Duodenal mucosa (tissue), 2 donors: ENCODE data around the gene PGP.

Source experiments
- H3K27ac ChIP-seq: one replicate; pipeline ENCODE4 v1.7.0; 2013; ENCODE audit warnings: low read depth, low read length
- H3K27me3 ChIP-seq, 2 donors: one replicate each; pipeline ENCODE4 v1.7.0; 2013; ENCODE audit warnings: low read length in 2 of 2, control low read depth in 1 of 2; ENCODE audit not compliant: insufficient read depth in 2 of 2, control insufficient read depth in 1 of 2
- H3K36me3 ChIP-seq, 2 donors: one replicate each; pipeline ENCODE4 v1.7.0; 2013; ENCODE audit warnings: low read length in 2 of 2, control low read depth in 1 of 2; ENCODE audit not compliant: insufficient read depth in 2 of 2, control insufficient read depth in 1 of 2
- H3K4me1 ChIP-seq, 2 donors: one replicate each; pipeline ENCODE4 v1.7.0; 2013; ENCODE audit warnings: low read length in 2 of 2, control low read depth in 1 of 2; ENCODE audit not compliant: insufficient read depth in 2 of 2, control insufficient read depth in 1 of 2
- H3K4me3 ChIP-seq, 2 donors: one replicate each; pipeline ENCODE4 v1.7.0; 2013; ENCODE audit warnings: low read length in 2 of 2, low read depth in 1 of 2
- H3K9ac ChIP-seq, 2 donors: one replicate each; pipeline ENCODE4 v1.7.0; 2013; ENCODE audit warnings: low read length in 2 of 2, low read depth in 1 of 2
- H3K9me3 ChIP-seq, 2 donors: one replicate each; pipeline ENCODE4 v1.7.0; 2013; ENCODE audit warnings: low read length in 2 of 2, control low read depth in 1 of 2; ENCODE audit not compliant: control insufficient read depth in 1 of 2

PGP gene

GRCh38 chr16:2223221-2223941 is 8.7 kb upstream of the PGP start, which contains the start of gene E4F1:
Gene E4F1 (plus strand): TSS chr16:2223591. CDS start chr16:2223614, 23 bp downstream.
- H3K9ac ChIP-seq, result peak within 1 kb of the TSS; percentile 76 to 87

GRCh38 chr16:2216330-2216729 is 1.7 kb upstream of the PGP start:
- no peak overlapping the region for H3K27ac ChIP-seq
- H3K9ac ChIP-seq, result no peak overlapping the region
- H3K4me3 ChIP-seq, result no peak overlapping the region
- peaks cover 0 to 9% of the 10 kb centered on the region in 2 donors for H3K36me3 ChIP-seq
- no peaks in the 10 kb centered on the region for H3K27me3 ChIP-seq
- peaks cover 21% of the 10 kb centered on the region in 2 donors for H3K4me1 ChIP-seq
- H3K9me3 ChIP-seq, result no peaks in the 10 kb centered on the region

More at GRCh38 chr16:2223221-2223941, 8.7 kb upstream of the PGP start, which contains the start of gene E4F1:
- Histone ChIP-seq H3K27ac (peak within 1 kb of the TSS; percentile 85), H3K27me3 (no peaks in the 10 kb centered on the region), H3K9me3 (no peaks in the 10 kb centered on the region), H3K36me3 (peaks cover 0 to 2% of the 10 kb centered on the region in 2 donors), H3K4me3 (peak within 1 kb of the TSS; percentile 73 to 86), H3K4me1 (peaks cover 14 to 18% of the 10 kb centered on the region in 2 donors)

GRCh38 chr16:2213817-2214718 is 572 bp downstream of the PGP start:
- Histone ChIP-seq H3K9me3 (no peaks in the 10 kb centered on the region), H3K4me3 (peak overlapping the region; percentile 68 to 86), H3K27ac (peak overlapping the region; percentile 62), H3K9ac (peak overlapping the region; percentile 66 to 81), H3K27me3 (no peaks in the 10 kb centered on the region), H3K4me1 (peaks cover 21% of the 10 kb centered on the region in 2 donors), H3K36me3 (peaks cover under 1 to 17% of the 10 kb centered on the region in 2 donors)

- Histone ChIP-seq H3K4me1 (peaks cover 21% of the 10 kb centered on the region in 2 donors), H3K36me3 (peaks cover 14 to 30% of the 10 kb centered on the region in 2 donors), H3K9ac (peak overlapping the region; percentile 43 to 66), H3K27ac (no peak overlapping the region), H3K4me3 (peak overlapping the region; percentile 65 to 86), H3K9me3 (no peaks in the 10 kb centered on the region), H3K27me3 (no peaks in the 10 kb centered on the region)
Observed at GRCh38 chr16:2212362-2213324, 2.0 kb downstream of the PGP start.

- Histone ChIP-seq H3K9ac (peak overlapping the region in 1 of 2 donors; percentile 66), H3K9me3 (no peaks in the 10 kb centered on the region), H3K36me3 (peaks cover 16 to 36% of the 10 kb centered on the region in 2 donors), H3K4me1 (peaks cover 21 to 25% of the 10 kb centered on the region in 2 donors), H3K4me3 (no peak overlapping the region), H3K27ac (no peak overlapping the region), H3K27me3 (no peaks in the 10 kb centered on the region)
Observed at GRCh38 chr16:2211923-2212347, 2.7 kb downstream of the PGP start.

GRCh38 chr16:2210386-2211365 is 4.0 kb downstream of the PGP start, which contains the start of gene BRICD5:
Gene BRICD5 (minus strand): TSS chr16:2210863. CDS start chr16:2210833, 30 bp downstream.
- Histone ChIP-seq H3K9me3 (no peaks in the 10 kb centered on the region), H3K27ac (no peak within 1 kb of the TSS), H3K27me3 (no peaks in the 10 kb centered on the region), H3K4me1 (peaks cover 29 to 37% of the 10 kb centered on the region in 2 donors), H3K9ac (no peak within 1 kb of the TSS), H3K36me3 (peaks cover 16 to 36% of the 10 kb centered on the region in 2 donors), H3K4me3 (no peak within 1 kb of the TSS)

GRCh38 chr16:2210009-2210332 is 4.7 kb downstream of the PGP start:
- Histone ChIP-seq H3K27me3 (no peaks in the 10 kb centered on the region), H3K9me3 (no peaks in the 10 kb centered on the region), H3K9ac (no peak overlapping the region), H3K36me3 (peaks cover 16 to 36% of the 10 kb centered on the region in 2 donors), H3K27ac (no peak overlapping the region), H3K4me3 (no peak overlapping the region), H3K4me1 (peaks cover 29 to 37% of the 10 kb centered on the region in 2 donors)

- Histone ChIP-seq H3K4me1 (peaks cover 33 to 41% of the 10 kb centered on the region in 2 donors), H3K36me3 (peaks cover 16 to 36% of the 10 kb centered on the region in 2 donors), H3K27ac (no peak overlapping the region), H3K9me3 (no peaks in the 10 kb centered on the region), H3K27me3 (no peaks in the 10 kb centered on the region), H3K4me3 (no peak overlapping the region), H3K9ac (no peak overlapping the region)
Observed at GRCh38 chr16:2209258-2210008, 5.2 kb downstream of the PGP start.
